Activated CD4-positive, alpha-beta T cell treated with anti-CD3 and anti-CD28 coated beads for 4 hours (primary cell): ENCODE results near the gene WDR72.

Experiments
- DNase-seq, 2 donors: peaks; one replicate each; pipeline ENCODE4 v3.0.0-alpha.2; 2020

Gene WDR72

GRCh38 chr15:53527996-53528395, 231.5 kb downstream of the WDR72 start:
- DNase-seq: no peak

GRCh38 chr15:53525894-53526293, 233.6 kb downstream of the WDR72 start:
- no peak for DNase-seq

GRCh38 chr15:53522991-53523390, 236.5 kb downstream of the WDR72 start:
- no peak for DNase-seq

- DNase-seq: no peak
These were observed 238.5 kb downstream of the WDR72 start for GRCh38 chr15:53520996-53521395.

GRCh38 chr15:53513431-53513830, 246.0 kb downstream of the WDR72 start:
- no peak for DNase-seq

- no peak for DNase-seq
These were observed 247.4 kb downstream of the WDR72 start for GRCh38 chr15:53512029-53512428.

GRCh38 chr15:53511175-53511574, 248.3 kb downstream of the WDR72 start:
- no peak for DNase-seq

- no peak for DNase-seq
These were observed 253.1 kb downstream of the WDR72 start for GRCh38 chr15:53506370-53506769.

- no peak for DNase-seq
These were observed 260.5 kb downstream of the WDR72 start for GRCh38 chr15:53498996-53499395.

- no peak for DNase-seq
These were observed 269.1 kb downstream of the WDR72 start for GRCh38 chr15:53490341-53490740.

GRCh38 chr15:53482055-53482454, 277.4 kb downstream of the WDR72 start:
- DNase-seq: no peak

- DNase-seq: no peak
These were observed 281.3 kb downstream of the WDR72 start for GRCh38 chr15:53477981-53478766.

- DNase-seq: no peak
These were observed 285.6 kb downstream of the WDR72 start for GRCh38 chr15:53473886-53474285.

GRCh38 chr15:53473435-53473834, 286.0 kb downstream of the WDR72 start:
- DNase-seq: no peak

- no peak for DNase-seq
These were observed 286.6 kb downstream of the WDR72 start for GRCh38 chr15:53472883-53473282.

GRCh38 chr15:53472210-53472609, 287.3 kb downstream of the WDR72 start:
- no peak for DNase-seq

GRCh38 chr15:53470743-53471142, 288.7 kb downstream of the WDR72 start:
- DNase-seq: no peak

- no peak for DNase-seq
These were observed 290.0 kb downstream of the WDR72 start for GRCh38 chr15:53469422-53469821.
